ENCODE results near the gene ZGRF1. TPM values are rescaled to one million over a fixed set of nuclear protein-coding genes. Genes with fewer than 3 reads are reported as not detected.

ZGRF1 gene
- total and polyA plus RNA-seq, 9 of the 15 experiments (the other 6 are each of a cell fraction or from before 2014, with no cell fraction given): 8.8 to 35.2 (median 22.0) TPM

DNA sequence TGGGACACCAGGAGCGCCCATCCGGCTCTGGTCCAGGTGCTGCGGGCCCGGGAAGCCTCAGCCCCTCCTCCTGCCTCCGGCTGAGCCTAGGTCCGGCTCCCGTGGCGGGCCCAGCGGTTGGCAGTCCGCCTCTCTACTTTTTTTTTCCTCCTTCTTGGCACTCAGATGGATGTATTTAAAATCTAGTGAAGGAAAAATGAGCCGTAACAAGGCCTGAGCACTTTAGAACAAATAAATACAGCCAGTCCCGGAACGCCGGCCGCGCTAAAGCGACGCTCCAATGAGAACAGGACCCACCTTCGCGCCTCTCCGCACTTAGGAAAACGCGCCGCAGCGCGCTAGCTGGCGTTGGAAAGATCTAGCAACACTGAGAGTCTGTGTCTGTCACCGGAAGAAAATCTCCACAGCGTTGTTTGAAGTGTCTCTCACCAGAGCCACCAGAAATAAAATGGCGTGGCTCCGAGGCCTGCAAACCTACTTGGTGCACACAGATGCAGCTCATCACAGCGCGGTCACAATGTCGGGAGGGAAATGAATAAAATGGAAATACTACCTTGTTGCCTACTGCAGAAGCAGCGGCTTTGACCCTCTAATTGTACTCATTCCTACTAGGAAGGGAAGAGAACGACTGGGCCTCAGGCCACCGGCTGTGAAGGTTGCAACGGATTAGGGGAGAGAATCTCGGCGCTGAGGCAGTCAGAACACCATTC, 125.5 kb downstream of the ZGRF1 start:
- 29% methylated on average over 39 of the region's 40 CpGs for WGBS (ENCODE audit: insufficient coverage, low coverage, missing lambda C conversion rate)
- Histone ChIP-seq H3K36me3 (ENCODE audit: control insufficient read depth, insufficient read depth, low read length) (no peaks in the 10 kb centered on the region), H3K4me2 (ENCODE audit: insufficient read depth, low read length) (no peak overlapping the region), H2AFZ (ENCODE audit: low read depth, low read length) (no peak overlapping the region), H3K9ac (ENCODE audit: insufficient read depth in 1 of 2, low read depth in 2 of 2, low read length in 2 of 2) (no peak overlapping the region), H3K79me2 (ENCODE audit: control insufficient read depth, insufficient read depth, low read length) (no peaks in the 10 kb centered on the region), H3K9me1 (ENCODE audit: control insufficient read depth, insufficient read depth, low read length) (no peaks in the 10 kb centered on the region), H4K20me1 (replicated peaks; ENCODE audit: control insufficient read depth, insufficient read depth, low read length) (no peaks in the 10 kb centered on the region; the same call in 1 of the 2 replicates), H3K4me3 (no peak overlapping the region), H3K27me3 (ENCODE audit: control insufficient read depth in 2 of 2, insufficient read depth in 2 of 2, low read length in 2 of 2) (peaks cover 49 to 64% of the 10 kb centered on the region in 2 experiments), H3K9me3 (replicated peaks; ENCODE audit: control insufficient read depth, insufficient read depth, low read depth, low read length) (no peaks in the 10 kb centered on the region), H3K4me1 (replicated peaks in 1 of 2; ENCODE audit: control insufficient read depth in 2 of 2, insufficient read depth in 2 of 2, low read length in 2 of 2) (peaks cover 0 to 27% of the 10 kb centered on the region in 2 experiments; a peak in 4 of 5 replicates), H3K27ac (ENCODE audit: extremely low read depth, low read depth, low read length) (no peak overlapping the region)
- FAIRE-seq (no peak), DNase-seq (ENCODE audit: extremely low read depth in 1 of 4, low spot score in 3 of 4) (no peak), ATAC-seq (no peak)
- TF ChIP-seq, protein P1, sequence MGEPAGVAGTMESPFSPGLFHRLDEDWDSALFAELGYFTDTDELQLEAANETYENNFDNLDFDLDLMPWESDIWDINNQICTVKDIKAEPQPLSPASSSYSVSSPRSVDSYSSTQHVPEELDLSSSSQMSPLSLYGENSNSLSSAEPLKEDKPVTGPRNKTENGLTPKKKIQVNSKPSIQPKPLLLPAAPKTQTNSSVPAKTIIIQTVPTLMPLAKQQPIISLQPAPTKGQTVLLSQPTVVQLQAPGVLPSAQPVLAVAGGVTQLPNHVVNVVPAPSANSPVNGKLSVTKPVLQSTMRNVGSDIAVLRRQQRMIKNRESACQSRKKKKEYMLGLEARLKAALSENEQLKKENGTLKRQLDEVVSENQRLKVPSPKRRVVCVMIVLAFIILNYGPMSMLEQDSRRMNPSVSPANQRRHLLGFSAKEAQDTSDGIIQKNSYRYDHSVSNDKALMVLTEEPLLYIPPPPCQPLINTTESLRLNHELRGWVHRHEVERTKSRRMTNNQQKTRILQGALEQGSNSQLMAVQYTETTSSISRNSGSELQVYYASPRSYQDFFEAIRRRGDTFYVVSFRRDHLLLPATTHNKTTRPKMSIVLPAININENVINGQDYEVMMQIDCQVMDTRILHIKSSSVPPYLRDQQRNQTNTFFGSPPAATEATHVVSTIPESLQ (CRISPR knock-in tag; IDR thresholded peaks at IDR 0.05): no peak
- TF ChIP-seq CBX2 (IDR thresholded peaks at IDR 0.05; ENCODE audit: insufficient read depth, low read length, poor library complexity, severe bottlenecking): peak; percentile 42
- intact Hi-C loops (cut with micrococcal nuclease): no loop called here
- ChIA-PET POLR2A (no interaction called here), CTCF (ENCODE audit: low intra/inter-chr PET ratio) (no interaction called here)
- no TSS peak for BruUV-seq (replicated peaks)
- in situ Hi-C loops (cut with MboI): no loop called here
